AG04450 (cell line): ENCODE measurements around the gene SBF1. TPM values are rescaled to one million over a fixed set of nuclear protein-coding genes. Genes with fewer than 3 reads are reported as not detected.

Source experiments
- CTCF ChIA-PET: fragments of 300-600, 350-600 bp; formaldehyde crosslinking; extraction: SDS; loops from one replicate; lab custom pipeline; 2022; ENCODE audit warnings: antibody characterized with exemption, inconsistent platforms; lab: Charles Lee
- POLR2A ChIA-PET: fragments of 350-600 bp; formaldehyde crosslinking; extraction: SDS; loops from one replicate; lab custom pipeline; 2021; ENCODE audit warnings: antibody characterized with exemption, inconsistent platforms; lab: Yijun Ruan, JAX
- DNase-seq: peaks from one replicate; pipeline ENCODE4 v3.0.0-alpha.2; 2011; ENCODE audit warnings: low read depth, low spot score
- H3K27ac ChIP-seq: one replicate; pipeline ENCODE4 v1.5.1; 2012; ENCODE audit warnings: low read depth, low read length, control low read depth
- H3K27me3 ChIP-seq: one replicate; pipeline ENCODE4 v1.6.0; 2012; ENCODE audit warnings: low read length; ENCODE audit not compliant: control insufficient read depth, insufficient read depth
- H3K4me3 ChIP-seq: 2 replicates; pipeline ENCODE4 v1.5.1; 2011; ENCODE audit warnings: mild to moderate bottlenecking, low read depth, low read length, control low read depth
- H3K9me3 ChIP-seq: 2 replicates; pipeline ENCODE4 v1.5.1; 2012; ENCODE audit warnings: low read length; ENCODE audit not compliant: control insufficient read depth, insufficient read depth
- polyA plus RNA-seq: library from polyadenylated mRNA; depleted of rRNA; stranded (reverse); fragments of >200 nt; gene quantifications from 2 replicates; pipeline ENCODE4 v1.2.3, GENCODE V29; 2011
- TF ChIP-seq, protein P1 (sequence below): IDR thresholded peaks from 2 replicates; pipeline ENCODE4 v1.5.1; 2011; ENCODE audit warnings: low read depth, low read length, control low read depth, inconsistent platforms

Gene SBF1
- polyA plus RNA-seq, 1 experiment = 16.4 TPM

DNA sequence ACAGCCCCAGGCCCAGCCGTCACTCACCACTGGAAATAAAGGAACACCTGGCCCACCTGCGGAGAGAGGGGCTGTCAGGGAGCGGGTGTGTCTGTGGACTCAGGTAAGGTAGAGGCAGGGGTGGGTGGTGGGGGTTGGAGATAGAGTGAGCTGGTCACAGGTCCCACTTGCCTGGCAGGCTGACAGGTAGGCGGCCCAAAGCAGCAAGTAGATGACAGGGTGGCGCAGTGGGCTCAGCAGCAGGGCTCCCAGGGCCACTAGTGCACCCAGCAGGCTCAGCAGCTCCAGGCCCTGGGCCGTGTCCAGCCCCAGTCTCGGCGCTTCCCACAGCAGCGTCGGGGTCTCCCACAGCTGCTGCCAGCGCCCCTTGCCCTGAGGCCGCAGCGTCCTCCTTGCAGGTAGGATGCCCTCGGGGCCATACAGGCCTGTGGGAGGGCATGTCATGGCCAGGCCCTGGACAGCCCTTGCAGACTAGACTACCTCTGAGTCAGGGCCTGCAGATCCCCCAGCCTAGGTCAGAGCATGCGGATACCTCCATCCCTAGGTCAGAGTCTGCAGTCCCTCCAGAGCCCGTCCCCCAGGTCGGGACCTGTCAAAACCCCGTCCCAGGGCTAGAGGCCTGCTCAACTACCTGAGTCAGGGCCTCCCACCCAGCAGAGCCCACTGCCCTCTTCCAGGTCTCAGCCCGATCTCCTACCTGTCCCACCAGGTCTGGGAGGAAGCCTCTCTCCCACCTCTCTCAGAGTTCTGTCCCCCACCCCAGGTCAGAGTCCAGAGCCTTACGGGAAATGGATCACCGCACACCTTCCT, 32.0 kb upstream of the SBF1 start:
- no peak for DNase-seq

DNA sequence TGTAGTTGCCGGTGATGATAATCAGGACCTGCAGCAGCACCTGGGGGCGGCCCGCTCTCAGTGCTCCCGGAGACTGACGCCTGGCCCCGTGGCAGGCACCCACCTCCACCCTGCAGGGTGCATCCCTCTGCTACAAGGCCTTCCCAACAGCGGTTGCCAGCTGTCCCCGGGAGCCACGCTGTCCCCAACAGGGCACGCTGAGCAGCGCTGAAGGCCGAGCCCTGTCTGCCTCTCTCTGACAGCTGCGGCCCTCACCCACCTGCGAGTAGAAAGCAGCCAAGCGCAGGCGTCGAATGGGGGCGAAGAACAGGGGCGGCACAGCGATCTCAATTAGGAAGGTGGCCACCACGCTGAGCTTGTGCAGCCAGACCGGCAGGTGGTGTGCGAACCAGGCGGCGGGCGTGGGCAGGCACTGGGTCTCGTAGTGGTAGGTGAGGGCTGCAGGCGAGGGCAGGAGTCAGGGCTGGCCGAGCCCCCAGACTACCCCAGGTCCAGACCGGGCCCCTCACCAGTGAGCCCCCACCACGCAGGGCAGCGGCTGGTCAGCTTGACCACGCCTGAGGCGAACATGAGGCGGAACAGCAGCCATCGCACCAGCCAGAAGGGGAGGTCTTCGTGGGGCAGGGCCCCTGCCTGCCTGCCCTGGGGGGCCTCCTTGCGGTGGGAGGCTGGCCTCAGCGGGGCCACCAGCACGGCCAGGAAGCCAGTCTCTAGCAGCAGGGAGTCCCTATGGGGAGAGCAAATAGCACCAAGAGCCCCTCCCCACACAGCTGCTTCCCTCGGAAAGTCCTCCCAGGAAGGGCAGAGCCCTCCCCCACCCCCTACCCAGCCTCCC, 31.2 kb upstream of the SBF1 start:
- DNase-seq = no peak
- ChIA-PET POLR2A (interaction anchor here (0.6 kb wide), 1 partner anchor 48 kb away, joined by 3 read pairs; no protein-coding TSS in a partner anchor), CTCF (interaction anchor here (0.6 kb wide), 1 partner anchor 8 kb away, joined by 3 read pairs; no protein-coding TSS in a partner anchor)

More for the DNA sequence above, 32.0 kb upstream of the SBF1 start:
- POLR2A ChIA-PET = interaction anchor here (1.0 to 1.9 kb wide), 2 partner anchors 19 to 76 kb away, joined by 11 to 29 read pairs; partner anchors contain the start of genes CHKB and SCO2
- Histone ChIP-seq H3K4me3 (peak overlapping the region; percentile 99), H3K27ac (peak overlapping the region; percentile 47), H3K9me3 (no peaks in the 10 kb centered on the region; the same call in 1 of the 2 replicates), H3K27me3 (no peaks in the 10 kb centered on the region)
- TF ChIP-seq, protein P1, sequence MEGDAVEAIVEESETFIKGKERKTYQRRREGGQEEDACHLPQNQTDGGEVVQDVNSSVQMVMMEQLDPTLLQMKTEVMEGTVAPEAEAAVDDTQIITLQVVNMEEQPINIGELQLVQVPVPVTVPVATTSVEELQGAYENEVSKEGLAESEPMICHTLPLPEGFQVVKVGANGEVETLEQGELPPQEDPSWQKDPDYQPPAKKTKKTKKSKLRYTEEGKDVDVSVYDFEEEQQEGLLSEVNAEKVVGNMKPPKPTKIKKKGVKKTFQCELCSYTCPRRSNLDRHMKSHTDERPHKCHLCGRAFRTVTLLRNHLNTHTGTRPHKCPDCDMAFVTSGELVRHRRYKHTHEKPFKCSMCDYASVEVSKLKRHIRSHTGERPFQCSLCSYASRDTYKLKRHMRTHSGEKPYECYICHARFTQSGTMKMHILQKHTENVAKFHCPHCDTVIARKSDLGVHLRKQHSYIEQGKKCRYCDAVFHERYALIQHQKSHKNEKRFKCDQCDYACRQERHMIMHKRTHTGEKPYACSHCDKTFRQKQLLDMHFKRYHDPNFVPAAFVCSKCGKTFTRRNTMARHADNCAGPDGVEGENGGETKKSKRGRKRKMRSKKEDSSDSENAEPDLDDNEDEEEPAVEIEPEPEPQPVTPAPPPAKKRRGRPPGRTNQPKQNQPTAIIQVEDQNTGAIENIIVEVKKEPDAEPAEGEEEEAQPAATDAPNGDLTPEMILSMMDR = no peak
- CTCF ChIA-PET = interaction anchor here (0.6 to 4.2 kb wide), 3 partner anchors 9 to 56 kb away, joined by 3 to 28 read pairs (median 7); partner anchors contain the start of genes SCO2 and SYCE3

DNA sequence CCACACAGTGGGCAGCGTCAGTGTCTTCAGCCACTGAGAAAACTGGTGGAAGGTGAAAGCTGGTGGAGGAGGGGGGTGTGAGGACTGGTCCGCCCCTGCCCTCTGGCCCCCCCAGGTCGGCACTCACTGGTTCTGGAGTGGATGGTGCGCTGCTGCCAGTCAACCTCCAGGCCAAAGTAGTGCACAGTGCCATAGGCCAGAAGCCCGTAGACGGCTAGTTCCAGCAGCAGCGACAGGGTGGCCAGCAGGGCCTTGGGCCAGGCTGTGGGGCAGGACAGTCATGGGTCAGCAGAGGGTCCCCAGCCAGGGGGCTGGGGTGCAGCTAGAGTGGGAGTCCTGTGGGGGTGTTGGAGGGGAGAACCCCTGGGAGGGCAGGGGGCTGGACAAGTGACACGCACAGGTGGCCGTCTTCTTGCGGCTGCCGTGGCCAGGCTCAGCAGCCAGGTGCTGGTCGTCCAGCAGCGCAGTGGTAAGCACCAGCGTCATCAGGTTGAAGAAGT, 30.5 kb upstream of the SBF1 start:
- CTCF ChIA-PET = no interaction called here
- POLR2A ChIA-PET = no interaction called here
- TF ChIP-seq, protein P1 = no peak
- no peaks in the 10 kb centered on the region for H3K27me3 ChIP-seq
- no peaks in the 10 kb centered on the region; the same call in 1 of the 2 replicates for H3K9me3 ChIP-seq
- no peak for DNase-seq
- no peak overlapping the region for H3K4me3 ChIP-seq
- no peak overlapping the region for H3K27ac ChIP-seq

More for the DNA sequence above, 31.2 kb upstream of the SBF1 start:
- Histone ChIP-seq H3K27me3 (no peaks in the 10 kb centered on the region), H3K4me3 (peak overlapping the region; percentile 99), H3K27ac (no peak overlapping the region), H3K9me3 (no peaks in the 10 kb centered on the region; the same call in 1 of the 2 replicates)
- TF ChIP-seq, protein P1 = no peak

DNA sequence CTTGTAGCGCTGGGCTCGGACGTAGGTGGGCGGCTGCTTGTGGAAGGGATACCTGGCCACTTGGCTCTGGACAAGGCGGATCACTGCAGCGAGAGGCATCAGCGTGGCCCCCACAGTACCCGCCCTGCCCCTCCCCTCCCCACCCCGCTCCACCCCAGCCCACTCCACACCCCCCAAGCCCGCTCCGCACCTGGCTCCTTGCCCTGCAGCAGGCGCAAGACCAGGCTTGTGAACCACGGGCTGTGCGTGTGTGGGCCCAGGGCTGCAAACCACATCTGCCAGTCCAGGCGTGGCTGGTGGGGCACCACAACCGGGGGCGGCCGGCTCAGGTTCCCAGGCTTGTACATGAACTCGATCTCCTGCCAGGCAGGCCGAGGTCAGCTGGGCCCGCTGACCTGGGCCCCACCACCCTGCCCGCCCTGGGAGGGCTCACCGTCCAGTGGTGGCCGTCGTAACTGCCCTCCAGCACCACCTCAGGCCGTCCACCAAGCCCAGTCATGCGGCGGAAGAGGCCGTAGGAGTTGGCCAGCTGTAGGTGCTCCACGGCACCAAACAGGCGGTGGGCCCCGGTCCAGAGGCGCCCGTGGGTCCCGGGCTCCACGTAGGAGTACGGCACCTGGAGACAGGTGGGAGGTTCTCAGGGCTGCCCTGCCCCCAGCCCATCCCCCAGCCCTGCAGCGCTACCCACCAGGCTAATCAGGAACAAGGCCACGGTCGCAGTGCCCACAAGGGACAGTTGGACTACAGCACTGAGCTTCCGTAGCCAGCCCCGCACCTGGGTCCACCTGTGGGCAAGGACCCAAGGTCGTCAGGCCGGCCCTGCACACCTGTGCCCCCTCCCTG, 29.8 kb upstream of the SBF1 start:
- no peak overlapping the region for H3K4me3 ChIP-seq
- no peaks in the 10 kb centered on the region; the same call in 1 of the 2 replicates for H3K9me3 ChIP-seq
- no peaks in the 10 kb centered on the region for H3K27me3 ChIP-seq
- ChIA-PET CTCF (no interaction called here), POLR2A (no interaction called here)
- DNase-seq = no peak
- no peak overlapping the region for H3K27ac ChIP-seq
- TF ChIP-seq, protein P1 = no peak
